GM21360 (cell line): ENCODE data around the gene PHF19.

Experiments
- ATAC-seq: cut with Tn5 transposase; IDR thresholded peaks from one replicate; pipeline ENCODE4 v1.9.1; 2021; ENCODE audit warnings: mild to moderate bottlenecking, moderate library complexity; ENCODE audit not compliant: unreplicated experiment

The PHF19 gene

DNA sequence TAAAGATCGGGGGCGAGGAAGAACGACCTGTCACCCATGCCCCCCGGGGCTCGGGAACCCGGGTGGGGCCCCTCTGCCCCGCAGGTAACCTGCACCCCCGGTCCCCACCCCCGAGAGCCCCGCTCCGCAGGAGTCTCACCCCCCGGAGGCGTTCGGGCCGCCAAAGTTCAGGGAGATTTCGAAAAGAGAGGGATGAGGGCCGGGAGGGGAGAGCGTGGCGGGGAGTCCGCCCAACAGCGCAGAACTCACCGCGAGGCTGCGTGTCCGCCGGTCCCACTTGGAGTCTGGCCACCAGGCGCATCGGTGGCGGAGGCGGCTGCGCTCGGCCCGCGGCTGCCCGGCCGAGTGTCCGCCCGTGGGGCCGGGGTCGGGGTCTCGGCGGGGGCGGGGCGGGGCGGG lies at the start of gene PHF19:
TSS of gene PHF19 (minus strand) at position 347 of the 399 bp plus-strand sequence. CDS start 2,447 bp downstream, outside the sequence.
- ATAC-seq: peak; percentile 3

DNA sequence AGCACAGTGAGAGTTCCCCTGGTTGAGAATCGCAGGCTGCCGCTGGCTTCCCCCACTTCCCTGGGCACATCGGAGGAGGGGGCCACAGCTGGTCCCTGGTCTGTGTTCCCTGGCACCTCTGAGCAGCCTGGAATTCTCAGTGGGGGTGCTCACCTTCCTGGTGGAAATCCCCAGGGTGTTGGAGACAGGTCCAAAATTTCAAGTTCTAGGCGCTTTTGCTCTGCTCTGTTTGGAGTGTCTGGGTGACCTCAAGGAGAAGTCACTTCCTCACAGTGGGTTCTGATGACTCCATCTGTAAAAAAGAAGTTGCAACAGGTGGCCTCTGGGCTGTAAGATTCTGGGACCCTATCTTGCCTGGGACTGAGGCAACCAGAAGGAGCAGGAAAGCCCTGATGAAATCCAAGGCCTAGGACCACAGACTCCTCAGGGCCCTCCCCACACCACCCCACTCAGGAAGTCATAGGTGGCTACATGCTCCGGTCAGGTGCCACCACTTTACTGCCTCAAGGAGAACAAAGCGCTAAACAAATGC lies 49.5 kb upstream of the PHF19 start, which contains the start of gene TRAF1:
TSS of gene TRAF1 (minus strand) at position 400 of the 532 bp plus-strand sequence. CDS start 721 bp downstream, outside the sequence.
- ATAC-seq: peak; percentile 11

DNA sequence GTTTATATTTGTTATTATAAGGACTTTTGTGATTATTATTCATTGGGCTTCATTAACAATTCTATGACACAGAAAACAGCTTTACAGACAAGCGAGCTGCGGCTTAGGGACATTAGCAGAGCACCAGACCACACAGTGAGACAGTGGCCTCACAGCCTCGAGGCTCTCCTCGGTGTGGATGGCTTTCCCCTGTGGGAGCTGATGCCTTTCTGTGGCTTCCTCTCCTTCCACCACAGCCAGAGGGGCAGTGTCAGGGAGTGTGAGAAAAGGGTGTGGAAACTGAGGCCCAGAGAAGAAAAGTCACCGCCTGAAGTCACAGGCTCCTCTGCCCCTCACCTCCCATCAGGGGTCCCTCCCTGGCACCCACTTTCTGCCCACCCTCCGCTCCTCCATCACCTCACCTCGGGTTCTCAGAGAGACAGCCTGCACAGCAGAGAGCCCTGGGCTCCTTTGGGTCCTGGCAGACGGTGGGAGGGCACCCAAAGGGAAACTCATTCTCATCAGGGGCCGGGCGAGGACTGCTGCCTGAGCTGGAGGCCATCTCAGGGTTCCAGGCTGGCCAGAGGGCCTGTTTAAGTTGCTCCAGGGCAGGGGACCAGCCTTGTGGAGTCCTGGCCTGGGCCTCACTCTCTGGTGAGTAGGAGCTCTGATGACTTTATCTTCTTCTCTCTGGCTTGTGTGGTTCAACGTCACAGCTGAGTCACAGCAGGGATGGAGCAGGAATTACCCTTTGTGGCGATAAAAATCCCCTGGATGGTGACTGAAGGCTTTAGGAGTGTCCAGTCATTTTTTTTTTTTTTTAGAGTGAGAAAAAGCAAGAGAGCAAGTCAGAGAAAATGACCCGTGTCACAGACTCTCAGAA lies 48.8 kb upstream of the PHF19 start:
- peak; percentile 33 for ATAC-seq

DNA sequence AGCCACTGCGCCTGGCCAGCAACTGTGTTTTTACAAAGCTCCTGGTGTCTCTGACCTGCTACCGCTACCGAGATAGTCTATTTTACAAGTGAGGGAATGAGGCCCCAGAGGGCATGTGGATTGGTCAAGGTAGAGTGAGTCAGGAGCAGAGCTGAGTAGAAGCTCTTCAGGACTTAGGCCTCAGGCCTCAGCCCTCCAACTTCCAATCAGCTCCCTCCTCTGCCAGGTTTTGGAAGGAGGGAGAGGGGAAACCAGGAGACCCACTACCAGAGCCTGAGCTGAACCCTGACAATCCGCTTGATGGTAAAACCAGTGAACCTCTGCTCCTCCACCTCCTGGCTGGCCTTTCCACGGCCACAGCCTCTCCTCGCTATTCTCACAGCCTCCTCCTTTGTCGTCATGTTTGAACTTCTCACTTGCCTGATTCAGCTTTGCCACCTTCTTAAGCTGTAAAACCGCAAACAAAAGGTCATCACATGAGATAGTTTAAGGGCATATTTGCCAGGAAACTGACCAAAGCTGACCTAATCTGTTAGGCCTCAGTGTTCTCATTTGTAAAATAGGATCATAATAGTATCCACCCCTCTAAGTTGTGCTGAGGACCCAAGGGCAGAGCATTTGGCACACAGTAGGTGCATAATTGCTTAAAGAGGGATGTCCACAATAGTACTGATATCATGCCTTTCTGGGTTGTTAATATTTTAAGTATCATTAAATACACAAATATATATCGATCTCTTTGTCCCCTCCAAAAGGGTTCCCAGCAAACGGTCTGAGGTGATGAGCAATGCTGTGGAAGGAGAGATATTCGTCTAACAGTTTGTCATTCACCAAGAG lies 47.9 kb upstream of the PHF19 start:
- no peak for ATAC-seq

DNA sequence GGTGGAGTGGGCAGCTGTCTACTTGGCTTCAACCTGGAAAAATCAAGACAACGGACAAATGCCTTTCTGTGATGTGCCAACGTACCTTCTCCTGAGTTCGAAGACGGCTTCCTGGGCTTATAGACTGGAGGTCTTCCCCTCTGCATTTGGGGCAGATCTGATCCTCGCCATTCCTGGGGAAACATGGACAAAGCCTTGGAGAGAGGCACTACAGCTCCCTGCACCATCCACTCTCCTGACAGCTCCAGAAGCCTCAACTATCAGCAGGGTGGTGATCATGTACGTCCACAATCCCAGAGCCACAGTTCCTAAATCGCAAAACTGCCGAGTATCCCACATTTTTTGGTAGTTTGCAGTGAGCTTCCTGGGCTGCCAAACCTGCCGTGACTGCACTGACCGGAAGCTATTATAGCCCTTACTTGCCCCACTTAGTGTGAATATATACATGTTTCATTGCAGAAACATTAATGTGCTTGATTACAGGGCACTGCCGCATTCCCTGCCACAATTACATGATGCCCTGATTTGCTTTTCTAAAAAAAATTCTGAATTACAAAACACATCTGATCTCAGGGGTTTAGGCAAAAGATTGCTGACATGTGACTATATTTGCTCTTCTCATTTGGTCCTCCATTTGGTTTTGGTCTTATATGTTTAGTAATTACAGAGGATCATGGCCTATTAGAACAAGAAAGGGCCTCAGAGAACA lies 46.8 kb upstream of the PHF19 start:
- ATAC-seq: no peak

DNA sequence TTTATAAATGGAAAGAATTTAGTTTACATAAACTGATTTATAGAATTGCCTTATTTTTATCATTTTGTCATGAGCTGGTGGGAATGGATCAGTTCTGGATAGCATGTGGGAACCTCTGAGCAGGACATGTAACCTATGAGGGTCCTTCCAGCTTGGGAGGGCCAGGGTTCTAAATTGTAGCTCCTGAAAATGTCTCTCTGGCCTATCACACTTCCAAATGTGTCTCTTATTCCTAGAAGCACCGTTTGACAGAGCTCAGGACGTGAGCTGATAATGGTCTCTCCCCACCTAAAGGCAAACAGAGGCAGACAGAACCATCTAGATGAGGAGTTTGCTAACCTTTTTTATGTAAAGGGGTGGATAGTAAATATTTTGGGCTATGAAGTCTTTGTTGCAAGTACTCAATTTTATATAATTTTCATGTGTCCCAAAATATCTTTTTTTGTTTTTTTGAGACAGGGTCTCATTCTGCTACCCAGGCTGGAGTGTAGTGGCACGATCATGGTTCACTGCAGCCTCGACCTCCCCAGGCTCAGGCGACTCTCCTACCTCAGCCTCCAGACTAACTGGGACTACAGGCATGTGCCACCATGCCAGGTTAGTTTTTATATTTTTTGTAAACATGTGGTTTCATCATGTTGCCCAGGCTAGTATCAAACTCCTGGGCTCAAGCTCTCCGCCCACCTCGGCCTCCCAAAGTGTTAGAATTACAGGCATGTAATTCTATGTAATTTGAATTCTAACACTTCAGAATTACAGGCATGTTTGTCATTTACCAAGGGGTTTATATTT lies 45.6 kb upstream of the PHF19 start:
- ATAC-seq: no peak

DNA sequence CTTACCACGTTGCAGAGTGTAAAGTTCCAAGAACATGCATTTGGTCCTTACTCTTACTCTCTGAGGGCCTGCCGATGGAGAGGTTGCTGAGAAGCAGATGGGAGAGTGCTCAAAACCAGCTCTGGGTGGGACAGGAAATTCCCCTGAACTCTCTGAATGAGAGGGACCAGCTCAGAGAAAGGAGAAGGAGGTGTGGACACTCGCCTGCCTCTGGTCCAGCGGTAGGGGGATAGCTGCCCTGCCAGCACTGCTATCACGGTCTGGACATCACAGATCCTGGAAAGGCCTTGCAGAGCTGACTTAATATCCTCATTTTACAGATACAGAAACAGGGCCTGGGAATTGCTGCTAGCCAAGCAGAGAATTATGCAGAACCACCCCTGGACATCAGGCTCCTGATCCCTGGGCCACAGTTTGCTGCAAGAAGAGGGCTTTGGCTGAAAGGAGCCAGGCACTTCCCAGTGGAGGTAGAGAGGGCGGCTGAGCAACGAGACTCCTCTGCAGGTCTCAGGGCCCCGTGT lies 44.7 kb upstream of the PHF19 start:
- no peak for ATAC-seq

DNA sequence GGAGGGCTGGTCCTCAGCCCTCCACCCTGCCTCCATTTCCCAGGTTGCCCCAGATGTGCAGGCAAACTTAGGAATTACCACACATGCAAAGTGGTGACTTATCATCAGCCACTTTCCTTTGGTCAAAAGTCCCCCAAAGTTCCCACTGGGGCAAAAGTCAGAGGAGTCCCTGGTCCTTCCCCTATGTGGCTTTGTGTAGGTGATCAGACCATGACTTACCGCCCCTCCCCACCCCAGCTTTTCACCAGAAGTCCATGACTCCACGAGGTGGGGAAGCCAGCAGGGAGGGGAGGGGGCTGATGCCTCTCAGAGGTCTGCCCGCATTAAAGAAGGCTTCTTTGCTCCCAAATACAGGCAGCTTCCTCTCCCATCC lies 43.8 kb upstream of the PHF19 start:
- ATAC-seq: no peak

DNA sequence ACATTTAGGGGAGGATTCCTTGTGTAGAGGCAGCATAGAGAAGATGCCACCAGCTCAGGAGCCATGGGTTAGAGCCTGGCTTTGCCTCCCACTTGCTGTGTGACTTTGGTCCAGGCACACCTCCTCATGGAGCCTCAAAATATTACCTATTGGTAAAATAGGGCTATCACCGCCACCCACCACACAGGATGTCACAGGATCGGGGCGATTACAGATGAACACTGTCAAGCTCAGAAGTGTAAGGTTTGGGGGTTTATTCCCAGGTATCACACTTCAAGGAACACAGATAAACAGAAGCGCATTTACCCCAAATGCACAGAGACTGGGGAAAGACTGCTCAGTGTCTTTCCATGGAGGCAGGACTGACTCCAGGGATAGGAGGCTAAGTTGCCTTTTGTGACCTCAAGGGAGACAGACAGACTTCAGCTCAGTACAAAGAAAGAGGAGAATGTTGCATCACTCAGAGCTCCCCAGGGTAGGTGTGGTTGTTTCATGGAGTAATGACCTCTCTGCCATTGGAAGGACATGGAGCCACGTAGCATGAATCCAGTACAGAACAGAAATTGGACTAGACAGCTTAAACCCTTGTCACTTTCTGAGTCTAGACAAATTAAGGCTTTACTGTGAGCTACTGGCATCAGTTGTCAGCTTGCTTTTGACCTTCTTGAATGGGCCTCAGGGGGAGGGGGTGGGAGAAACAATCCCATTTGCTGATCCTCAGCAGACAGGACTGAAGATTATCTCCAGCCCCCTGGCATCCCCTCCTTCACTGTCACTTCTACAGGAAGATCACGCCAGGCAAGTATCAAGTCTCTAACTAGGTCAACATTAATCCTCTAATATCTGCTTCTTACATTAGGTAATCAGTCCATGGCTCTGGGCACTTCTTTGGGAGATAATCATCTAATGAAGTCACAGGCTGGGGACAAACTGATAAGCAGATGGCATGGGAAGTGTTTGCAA lies 43.1 kb upstream of the PHF19 start:
- no peak for ATAC-seq

DNA sequence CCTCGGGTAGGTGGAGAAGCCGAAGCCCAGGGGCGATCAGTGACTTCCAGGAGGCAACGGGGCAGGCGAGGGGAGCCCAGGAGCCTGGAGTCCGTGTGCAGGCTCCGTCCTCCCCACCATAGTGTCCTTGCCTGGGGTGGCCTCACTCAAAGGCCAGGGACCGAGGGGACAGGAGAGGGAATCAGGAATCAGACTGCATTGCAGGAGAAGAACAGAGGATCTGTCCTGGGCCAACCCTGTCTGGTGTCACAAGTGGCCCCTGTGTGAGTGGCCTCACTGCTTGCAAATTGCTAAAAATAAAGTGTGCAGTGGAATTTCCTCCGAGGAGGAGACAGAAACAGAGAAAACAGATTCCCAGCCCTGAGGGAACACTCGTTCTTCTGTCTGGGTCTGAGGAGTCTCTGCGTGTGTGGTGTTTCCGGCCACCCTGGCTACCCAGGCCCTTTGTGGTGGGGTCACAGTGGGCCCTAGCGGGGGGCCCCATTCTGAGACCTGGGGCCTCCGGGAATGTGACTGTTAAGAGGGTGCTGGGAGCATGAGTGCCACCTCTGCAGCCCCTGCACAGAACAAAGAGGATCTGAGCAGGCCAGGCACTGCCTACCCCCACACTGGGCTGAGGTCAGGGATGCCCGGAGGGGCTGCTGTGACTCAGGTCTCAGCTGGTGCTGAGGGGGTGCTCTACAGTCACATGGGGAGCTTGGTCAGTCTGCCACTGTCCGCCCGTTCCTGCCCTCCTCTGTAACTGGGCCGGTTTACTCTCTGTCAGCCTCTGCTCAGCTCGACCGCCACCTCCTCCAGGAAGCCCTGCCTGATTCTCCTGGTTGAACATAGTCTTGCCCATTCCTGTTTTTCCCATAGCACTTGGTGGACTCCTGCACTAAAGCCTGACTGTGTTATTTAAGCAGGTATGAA lies 42.2 kb upstream of the PHF19 start:
- no peak for ATAC-seq

DNA sequence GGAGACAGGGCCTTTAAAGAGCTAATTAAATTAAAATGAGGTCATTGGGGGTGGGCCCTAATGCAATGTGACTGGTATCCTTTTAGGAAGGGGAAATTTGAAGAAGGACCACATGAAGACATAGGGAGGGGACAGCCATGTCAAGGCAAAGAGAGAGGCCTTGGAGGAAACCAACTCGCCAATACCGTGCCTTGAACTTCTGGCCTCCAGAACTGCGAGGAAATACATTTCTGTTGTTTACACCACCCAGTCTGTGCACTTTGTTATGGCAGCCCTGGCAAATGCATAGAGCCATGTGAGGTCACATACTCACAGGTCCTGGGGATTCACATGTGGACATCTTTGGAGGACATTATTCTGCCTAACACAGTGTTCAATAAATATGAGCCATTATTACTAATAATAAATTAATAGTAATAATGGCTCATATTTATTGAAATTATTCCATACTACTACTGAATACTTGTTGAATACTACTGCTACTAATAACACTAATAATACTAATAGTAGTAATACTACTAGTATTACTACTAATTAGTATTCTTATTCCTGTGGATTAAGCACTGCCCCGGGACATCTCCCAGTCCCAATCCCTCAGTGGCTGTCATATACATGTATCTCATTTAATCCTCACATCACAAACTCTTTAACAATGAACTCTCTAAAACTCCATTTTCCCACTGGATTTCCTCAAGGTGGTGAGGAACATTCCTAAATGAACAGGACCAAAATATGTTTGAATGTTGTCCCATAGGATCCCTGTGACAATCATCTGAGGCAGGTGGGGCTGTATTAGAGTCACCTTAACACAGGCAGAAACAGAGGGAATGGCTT lies 41.2 kb upstream of the PHF19 start:
- ATAC-seq: no peak

DNA sequence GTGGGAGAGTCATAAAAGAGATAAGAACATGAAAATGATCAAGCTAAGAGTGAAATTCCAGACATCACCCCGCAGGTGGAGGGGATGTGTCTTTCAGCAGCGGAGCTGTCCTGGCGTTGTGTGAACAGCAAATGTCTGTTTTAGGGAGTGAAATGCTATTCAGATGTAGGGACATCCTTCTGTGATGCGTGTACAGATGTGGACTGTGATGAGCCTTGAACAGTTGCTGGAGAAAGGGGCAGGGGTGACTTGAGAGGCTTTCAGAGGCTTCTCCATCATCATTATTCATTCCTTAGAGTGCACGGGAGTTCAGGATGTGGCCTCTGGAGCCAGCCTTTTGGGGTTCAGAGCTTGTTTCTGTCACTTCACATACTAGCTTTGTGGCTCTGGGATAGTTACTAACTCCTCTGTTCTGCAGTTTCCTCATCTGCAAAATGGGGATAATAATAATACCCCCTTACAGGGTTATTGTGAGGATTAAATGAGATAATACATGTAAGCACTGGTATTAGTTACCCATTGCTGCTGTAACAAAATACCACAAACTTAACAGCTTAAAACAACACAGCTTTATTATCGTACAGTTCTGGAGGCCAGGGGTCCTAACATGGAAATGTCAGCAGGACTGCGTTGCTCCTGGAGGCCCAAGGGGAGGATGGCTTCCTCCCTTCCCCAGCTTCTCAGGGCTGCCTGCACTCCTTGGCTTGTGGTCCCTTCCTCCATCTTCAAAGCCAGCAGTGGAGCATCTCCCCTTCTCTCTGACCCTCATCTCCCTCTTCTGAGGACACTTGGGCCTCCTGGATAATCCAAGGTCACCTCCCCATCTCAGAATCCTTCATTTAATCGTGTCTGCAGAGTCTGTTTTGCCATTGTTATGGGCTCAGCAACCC lies 40.2 kb upstream of the PHF19 start:
- ATAC-seq: no peak

DNA sequence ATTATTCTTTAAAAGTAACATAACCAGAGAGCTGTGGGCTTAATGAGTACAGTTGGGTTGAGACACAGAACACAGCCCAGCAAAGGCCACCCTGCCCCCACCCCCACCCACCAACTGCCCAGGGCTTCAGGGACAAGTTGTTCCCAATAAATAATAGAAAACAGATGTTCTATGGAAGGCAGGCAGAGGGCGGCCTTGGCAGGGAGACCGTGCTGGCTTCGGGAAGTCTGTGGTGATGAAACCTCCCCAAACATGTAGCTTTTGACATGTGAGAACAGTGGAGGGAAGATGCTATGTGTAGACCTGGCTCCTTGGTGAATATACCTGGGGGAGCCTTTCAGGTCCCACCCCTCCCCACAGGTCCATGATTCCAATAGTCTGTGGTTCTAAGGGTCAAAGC lies 39.6 kb upstream of the PHF19 start:
- no peak for ATAC-seq

DNA sequence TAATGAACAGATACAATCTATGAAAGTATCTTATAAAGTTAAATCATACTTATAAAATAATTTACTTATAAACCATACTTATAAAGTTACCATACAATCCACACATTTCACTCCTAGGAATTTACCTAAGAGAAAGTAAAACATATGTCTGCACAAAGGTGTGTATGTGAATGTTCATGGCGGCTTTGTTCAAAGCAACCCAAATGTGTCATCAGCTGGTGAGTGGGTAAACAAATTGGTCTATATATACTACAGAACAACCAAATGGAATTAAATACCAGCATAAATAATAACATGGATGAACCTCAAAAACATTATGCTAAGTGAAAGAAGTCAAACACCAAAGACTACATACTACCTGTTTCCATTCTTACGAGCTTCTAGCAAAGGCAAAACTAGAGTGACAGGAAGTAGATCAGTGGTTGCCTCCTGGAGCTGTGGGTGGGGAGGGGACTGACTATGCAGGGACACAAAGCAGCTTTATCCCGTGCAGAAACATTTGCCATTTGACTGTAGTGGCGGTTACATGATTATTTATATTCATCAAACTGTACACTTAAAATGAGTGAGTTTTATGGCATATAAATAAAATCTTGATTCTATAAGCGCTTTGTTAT lies 39.0 kb upstream of the PHF19 start:
- ATAC-seq: no peak

DNA sequence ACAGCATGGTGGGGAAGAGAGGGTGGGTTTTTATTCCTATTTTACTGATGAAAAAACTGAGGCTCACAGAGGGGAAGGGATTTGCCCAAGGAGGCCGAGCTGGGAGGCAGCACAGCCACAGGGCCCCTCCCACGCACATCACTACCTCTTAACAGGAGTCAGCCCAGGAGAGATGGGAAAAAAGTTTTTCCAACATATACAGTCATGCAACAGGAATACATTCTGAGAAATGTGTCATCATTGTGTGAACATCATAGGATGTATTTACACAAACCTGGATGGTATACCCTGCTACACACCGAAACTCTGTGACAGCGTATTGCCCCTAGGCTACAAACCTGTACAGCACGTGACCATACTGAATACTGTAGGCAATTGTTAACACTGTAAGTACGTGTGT lies 38.0 kb upstream of the PHF19 start:
- no peak for ATAC-seq
